Stomach (tissue), 4 donors: ENCODE measurements around the gene KIF12.

ENCODE experiments used
- EP300 ChIP-seq: sonication (generic); formaldehyde crosslinking; IDR thresholded peaks from one replicate; pipeline ENCODE4 v1.6.1; 2017; ENCODE audit warnings: antibody characterized with exemption
- POLR2A ChIP-seq, 4 donors: fragments of 450-650 bp; IDR thresholded peaks; one replicate each; pipeline ENCODE4 v1.6.1; 2016; ENCODE audit warnings: antibody characterized with exemption in 4 of 4, control low read depth in 2 of 4, mild to moderate bottlenecking in 1 of 4, moderate library complexity in 1 of 4
- POLR2AphosphoS5 ChIP-seq, 3 donors: sonication (generic); formaldehyde crosslinking; IDR thresholded peaks; one replicate each; pipeline ENCODE4 v1.6.1; 2016; ENCODE audit warnings: antibody characterized with exemption in 3 of 3
- TF ChIP-seq, protein P1 (sequence below), 7 experiments: fragments of 450-650 bp in 4 of 7; fragments of 200-600 bp in 3 of 7; sonication (generic) in 3 of 7; IDR thresholded peaks; one replicate each; pipeline ENCODE4 v1.5.1; 2016 to 2019; ENCODE audit warnings: antibody characterized with exemption in 7 of 7, control low read depth in 2 of 7, mild to moderate bottlenecking in 1 of 7

DNA sequence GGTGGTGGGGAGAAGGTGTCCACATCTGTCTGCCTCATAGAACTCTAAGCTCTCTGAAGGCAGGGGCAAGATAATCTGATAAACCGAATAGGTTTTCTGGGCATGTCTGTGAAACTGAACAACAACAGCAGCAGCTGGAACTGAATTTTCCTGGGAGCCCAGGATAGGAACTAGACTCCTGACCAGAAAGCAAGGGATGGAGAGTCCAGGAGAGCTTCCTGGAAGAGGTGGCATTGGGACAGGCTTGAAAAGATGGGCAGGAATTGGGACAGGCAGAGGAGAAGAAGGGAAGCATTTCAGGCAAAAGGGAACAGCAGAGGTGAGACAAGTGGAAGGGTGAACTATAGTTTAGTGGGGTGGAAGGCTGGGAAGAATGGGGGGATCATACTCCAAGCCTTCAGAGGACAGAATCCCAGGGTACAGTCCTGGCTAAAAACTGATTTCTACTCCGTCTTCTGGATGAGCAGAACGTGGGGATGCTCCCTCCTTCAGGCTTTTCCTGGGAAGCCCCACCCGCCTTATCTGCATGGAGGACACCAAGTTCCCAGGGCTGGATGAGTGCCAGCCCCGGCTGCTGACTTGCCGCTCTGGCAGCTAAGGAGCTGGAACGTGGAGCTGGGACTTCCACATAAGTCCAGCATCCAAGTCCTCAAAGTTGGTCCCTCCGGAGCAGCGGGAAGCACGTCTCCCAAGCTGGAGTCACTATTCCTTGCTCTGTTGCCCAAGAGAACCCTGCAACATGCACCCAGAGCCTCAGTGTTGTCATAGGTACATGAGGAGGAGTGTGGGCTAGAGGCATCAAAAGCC, 13.9 kb upstream of the KIF12 start:
- no peak for TF ChIP-seq POLR2A (IDR thresholded peaks at IDR 0.05)
- TF ChIP-seq, protein P1, sequence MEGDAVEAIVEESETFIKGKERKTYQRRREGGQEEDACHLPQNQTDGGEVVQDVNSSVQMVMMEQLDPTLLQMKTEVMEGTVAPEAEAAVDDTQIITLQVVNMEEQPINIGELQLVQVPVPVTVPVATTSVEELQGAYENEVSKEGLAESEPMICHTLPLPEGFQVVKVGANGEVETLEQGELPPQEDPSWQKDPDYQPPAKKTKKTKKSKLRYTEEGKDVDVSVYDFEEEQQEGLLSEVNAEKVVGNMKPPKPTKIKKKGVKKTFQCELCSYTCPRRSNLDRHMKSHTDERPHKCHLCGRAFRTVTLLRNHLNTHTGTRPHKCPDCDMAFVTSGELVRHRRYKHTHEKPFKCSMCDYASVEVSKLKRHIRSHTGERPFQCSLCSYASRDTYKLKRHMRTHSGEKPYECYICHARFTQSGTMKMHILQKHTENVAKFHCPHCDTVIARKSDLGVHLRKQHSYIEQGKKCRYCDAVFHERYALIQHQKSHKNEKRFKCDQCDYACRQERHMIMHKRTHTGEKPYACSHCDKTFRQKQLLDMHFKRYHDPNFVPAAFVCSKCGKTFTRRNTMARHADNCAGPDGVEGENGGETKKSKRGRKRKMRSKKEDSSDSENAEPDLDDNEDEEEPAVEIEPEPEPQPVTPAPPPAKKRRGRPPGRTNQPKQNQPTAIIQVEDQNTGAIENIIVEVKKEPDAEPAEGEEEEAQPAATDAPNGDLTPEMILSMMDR (IDR thresholded peaks at IDR 0.05), result no peak
- TF ChIP-seq POLR2AphosphoS5 (IDR thresholded peaks at IDR 0.05), result peak in 2 of 3 donors; percentile 44 to 59
- TF ChIP-seq EP300, result no peak
